ENCODE data around the gene MAJIN.

Gene MAJIN

DNA sequence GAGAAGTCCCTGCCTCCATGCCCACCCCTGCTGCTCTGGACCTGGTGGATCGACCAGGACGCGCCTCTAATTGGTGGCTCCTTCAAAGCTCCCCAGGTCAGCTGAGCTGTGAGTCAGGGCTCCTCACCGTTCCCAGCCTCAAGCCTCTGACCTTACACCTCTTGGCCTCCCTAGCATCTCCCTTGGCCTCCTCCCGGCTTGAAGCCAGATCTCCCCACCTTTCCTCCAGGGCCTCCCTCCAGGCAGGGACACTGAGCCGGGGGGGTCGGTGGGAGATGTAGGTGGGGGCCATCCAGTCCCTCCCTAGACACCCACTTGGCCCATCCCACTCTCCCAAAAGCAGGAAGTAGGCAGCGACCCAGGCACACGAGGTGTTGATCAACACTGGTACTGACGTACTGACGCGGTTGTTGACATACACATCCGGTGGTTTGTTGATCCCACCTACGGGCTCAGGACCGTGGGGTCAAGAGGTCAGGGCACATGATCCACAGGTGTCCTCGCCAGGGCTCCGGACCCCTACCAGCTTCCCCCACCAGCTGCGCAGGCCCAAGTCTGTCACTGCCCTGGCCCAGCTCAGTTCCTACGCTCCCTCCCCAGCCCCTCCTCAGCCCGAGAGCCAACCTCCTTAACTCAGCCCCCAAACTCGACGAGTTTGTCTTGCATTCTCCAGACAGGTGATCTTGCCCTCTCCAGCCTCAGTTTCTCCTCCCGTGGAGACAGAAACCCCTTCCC is 55.7 kb downstream of the MAJIN start (continued):
- TF ChIP-seq, protein P1, sequence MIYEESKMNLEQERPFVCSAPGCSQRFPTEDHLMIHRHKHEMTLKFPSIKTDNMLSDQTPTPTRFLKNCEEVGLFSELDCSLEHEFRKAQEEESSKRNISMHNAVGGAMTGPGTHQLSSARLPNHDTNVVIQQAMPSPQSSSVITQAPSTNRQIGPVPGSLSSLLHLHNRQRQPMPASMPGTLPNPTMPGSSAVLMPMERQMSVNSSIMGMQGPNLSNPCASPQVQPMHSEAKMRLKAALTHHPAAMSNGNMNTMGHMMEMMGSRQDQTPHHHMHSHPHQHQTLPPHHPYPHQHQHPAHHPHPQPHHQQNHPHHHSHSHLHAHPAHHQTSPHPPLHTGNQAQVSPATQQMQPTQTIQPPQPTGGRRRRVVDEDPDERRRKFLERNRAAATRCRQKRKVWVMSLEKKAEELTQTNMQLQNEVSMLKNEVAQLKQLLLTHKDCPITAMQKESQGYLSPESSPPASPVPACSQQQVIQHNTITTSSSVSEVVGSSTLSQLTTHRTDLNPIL (CRISPR knock-in tag; IDR thresholded peaks at IDR 0.05; ENCODE audit: low read depth): no peak
- TF ChIP-seq ZNF565 (CRISPR knock-in tag; conservative IDR thresholded peaks at IDR 0.05; ENCODE audit: low read depth): no peak
- TF ChIP-seq, protein P2, sequence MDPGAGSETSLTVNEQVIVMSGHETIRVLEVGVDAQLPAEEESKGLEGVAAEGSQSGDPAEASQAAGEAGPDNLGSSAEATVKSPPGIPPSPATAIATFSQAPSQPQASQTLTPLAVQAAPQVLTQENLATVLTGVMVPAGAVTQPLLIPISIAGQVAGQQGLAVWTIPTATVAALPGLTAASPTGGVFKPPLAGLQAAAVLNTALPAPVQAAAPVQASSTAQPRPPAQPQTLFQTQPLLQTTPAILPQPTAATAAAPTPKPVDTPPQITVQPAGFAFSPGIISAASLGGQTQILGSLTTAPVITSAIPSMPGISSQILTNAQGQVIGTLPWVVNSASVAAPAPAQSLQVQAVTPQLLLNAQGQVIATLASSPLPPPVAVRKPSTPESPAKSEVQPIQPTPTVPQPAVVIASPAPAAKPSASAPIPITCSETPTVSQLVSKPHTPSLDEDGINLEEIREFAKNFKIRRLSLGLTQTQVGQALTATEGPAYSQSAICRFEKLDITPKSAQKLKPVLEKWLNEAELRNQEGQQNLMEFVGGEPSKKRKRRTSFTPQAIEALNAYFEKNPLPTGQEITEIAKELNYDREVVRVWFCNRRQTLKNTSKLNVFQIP (CRISPR knock-in tag; IDR thresholded peaks at IDR 0.05; ENCODE audit: borderline replicate concordance, low read depth): no peak
- no peak for TF ChIP-seq ZC3H10 (CRISPR knock-in tag; IDR thresholded peaks at IDR 0.05)
- TF ChIP-seq ARNTL (CRISPR knock-in tag; IDR thresholded peaks at IDR 0.05; ENCODE audit: borderline replicate concordance, low read depth): no peak
- TF ChIP-seq PPARA (CRISPR knock-in tag; IDR thresholded peaks at IDR 0.05; ENCODE audit: borderline replicate concordance): no peak
- TF ChIP-seq ZFP30 (CRISPR knock-in tag; IDR thresholded peaks at IDR 0.05): no peak
- TF ChIP-seq, protein P3, sequence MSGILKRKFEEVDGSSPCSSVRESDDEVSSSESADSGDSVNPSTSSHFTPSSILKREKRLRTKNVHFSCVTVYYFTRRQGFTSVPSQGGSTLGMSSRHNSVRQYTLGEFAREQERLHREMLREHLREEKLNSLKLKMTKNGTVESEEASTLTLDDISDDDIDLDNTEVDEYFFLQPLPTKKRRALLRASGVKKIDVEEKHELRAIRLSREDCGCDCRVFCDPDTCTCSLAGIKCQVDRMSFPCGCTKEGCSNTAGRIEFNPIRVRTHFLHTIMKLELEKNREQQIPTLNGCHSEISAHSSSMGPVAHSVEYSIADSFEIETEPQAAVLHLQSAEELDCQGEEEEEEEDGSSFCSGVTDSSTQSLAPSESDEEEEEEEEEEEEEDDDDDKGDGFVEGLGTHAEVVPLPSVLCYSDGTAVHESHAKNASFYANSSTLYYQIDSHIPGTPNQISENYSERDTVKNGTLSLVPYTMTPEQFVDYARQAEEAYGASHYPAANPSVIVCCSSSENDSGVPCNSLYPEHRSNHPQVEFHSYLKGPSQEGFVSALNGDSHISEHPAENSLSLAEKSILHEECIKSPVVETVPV (CRISPR knock-in tag; IDR thresholded peaks at IDR 0.05): no peak

DNA sequence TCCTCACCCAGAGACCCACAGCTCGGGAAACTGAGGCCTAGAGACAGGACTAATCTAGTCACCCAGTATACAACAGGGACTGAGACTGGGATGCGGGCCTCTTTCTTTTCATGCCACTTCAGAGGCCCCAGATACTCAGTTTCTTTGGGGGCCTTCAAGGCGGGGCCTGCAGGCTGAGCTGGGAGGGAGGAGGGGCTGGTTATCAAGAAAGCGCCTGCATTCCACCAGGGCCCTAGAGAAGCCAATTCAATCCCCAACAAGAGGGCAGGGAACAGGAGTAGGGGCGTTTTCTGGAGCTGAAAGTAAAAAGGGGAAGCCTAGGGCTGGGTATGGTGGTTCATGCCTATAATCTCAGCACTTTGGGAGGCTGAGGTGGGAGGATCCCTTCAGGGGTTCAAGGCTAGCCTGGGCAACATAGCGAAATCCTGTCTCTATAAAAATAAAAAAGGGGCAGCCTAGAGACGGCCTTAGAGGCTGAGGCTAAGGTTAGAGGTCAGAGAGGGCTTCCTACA is 56.5 kb downstream of the MAJIN start:
- no peak for ATAC-seq
- TF ChIP-seq ISL1 (CRISPR knock-in tag; IDR thresholded peaks at IDR 0.05): no peak
- TF ChIP-seq, protein P1 (CRISPR knock-in tag; IDR thresholded peaks at IDR 0.05; ENCODE audit: low read depth): no peak
- TF ChIP-seq, protein P4, sequence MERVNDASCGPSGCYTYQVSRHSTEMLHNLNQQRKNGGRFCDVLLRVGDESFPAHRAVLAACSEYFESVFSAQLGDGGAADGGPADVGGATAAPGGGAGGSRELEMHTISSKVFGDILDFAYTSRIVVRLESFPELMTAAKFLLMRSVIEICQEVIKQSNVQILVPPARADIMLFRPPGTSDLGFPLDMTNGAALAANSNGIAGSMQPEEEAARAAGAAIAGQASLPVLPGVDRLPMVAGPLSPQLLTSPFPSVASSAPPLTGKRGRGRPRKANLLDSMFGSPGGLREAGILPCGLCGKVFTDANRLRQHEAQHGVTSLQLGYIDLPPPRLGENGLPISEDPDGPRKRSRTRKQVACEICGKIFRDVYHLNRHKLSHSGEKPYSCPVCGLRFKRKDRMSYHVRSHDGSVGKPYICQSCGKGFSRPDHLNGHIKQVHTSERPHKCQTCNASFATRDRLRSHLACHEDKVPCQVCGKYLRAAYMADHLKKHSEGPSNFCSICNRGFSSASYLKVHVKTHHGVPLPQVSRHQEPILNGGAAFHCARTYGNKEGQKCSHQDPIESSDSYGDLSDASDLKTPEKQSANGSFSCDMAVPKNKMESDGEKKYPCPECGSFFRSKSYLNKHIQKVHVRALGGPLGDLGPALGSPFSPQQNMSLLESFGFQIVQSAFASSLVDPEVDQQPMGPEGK (CRISPR knock-in tag; IDR thresholded peaks at IDR 0.05; ENCODE audit: borderline replicate concordance): no peak
- no peak for TF ChIP-seq ARNTL (CRISPR knock-in tag; IDR thresholded peaks at IDR 0.05; ENCODE audit: borderline replicate concordance, low read depth)

DNA sequence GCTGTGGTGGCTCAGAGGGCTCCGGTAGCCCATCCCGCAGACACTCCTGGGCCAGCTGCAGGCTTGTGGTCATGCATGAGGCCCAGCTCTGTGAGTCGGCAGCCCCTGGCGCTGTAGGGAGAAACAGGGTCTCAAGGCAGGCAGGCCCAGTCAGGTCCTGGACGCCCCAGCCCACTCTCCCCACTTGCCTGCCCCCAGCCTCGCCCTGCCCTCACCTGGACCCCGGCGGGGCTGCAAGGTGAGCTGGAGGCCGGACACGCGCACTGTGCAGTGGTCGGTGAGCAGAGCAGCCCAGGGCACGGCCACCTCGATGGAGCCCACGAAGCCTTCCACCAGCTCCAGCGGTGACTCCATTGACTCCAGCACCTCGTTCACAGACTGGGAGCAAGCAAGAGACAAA is 57.8 kb downstream of the MAJIN start:
- no peak for ATAC-seq
- TF ChIP-seq, protein P4 (CRISPR knock-in tag; IDR thresholded peaks at IDR 0.05; ENCODE audit: borderline replicate concordance): no peak
- TF ChIP-seq, protein P5, sequence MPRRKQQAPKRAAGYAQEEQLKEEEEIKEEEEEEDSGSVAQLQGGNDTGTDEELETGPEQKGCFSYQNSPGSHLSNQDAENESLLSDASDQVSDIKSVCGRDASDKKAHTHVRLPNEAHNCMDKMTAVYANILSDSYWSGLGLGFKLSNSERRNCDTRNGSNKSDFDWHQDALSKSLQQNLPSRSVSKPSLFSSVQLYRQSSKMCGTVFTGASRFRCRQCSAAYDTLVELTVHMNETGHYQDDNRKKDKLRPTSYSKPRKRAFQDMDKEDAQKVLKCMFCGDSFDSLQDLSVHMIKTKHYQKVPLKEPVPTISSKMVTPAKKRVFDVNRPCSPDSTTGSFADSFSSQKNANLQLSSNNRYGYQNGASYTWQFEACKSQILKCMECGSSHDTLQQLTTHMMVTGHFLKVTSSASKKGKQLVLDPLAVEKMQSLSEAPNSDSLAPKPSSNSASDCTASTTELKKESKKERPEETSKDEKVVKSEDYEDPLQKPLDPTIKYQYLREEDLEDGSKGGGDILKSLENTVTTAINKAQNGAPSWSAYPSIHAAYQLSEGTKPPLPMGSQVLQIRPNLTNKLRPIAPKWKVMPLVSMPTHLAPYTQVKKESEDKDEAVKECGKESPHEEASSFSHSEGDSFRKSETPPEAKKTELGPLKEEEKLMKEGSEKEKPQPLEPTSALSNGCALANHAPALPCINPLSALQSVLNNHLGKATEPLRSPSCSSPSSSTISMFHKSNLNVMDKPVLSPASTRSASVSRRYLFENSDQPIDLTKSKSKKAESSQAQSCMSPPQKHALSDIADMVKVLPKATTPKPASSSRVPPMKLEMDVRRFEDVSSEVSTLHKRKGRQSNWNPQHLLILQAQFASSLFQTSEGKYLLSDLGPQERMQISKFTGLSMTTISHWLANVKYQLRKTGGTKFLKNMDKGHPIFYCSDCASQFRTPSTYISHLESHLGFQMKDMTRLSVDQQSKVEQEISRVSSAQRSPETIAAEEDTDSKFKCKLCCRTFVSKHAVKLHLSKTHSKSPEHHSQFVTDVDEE (CRISPR knock-in tag; IDR thresholded peaks at IDR 0.05): no peak
- TF ChIP-seq TCF4 (CRISPR knock-in tag; IDR thresholded peaks at IDR 0.05; ENCODE audit: borderline replicate concordance) (no peak), OSR1 (CRISPR knock-in tag; IDR thresholded peaks at IDR 0.05) (no peak), PPARA (CRISPR knock-in tag; IDR thresholded peaks at IDR 0.05; ENCODE audit: borderline replicate concordance) (no peak), CSDC2 (CRISPR knock-in tag; IDR thresholded peaks at IDR 0.05) (no peak), ESRRG (CRISPR knock-in tag; IDR thresholded peaks at IDR 0.05) (no peak), TOX (CRISPR knock-in tag; IDR thresholded peaks at IDR 0.05; ENCODE audit: borderline replicate concordance) (no peak)
- TF ChIP-seq, protein P1 (CRISPR knock-in tag; IDR thresholded peaks at IDR 0.05; ENCODE audit: low read depth): no peak
- TF ChIP-seq, protein P3 (CRISPR knock-in tag; IDR thresholded peaks at IDR 0.05): no peak
